HepG2 (cell line): ENCODE data around the gene EIF5A. TPM values are rescaled to one million over a fixed set of nuclear protein-coding genes. Genes with fewer than 3 reads are reported as not detected.

Experiments used
- AHR ChIP-seq: IDR thresholded peaks from 2 replicates; pipeline ENCODE4 v1.6.1; 2018; ENCODE audit warnings: missing genetic modification reagents, missing compliant biosample characterization
- BATF2 ChIP-seq: sonication (generic); formaldehyde crosslinking; IDR thresholded peaks from 2 replicates; pipeline ENCODE4 v1.8.0; 2022; ENCODE audit warnings: mild to moderate bottlenecking, missing genetic modification reagents, moderate library complexity
- CBX1 ChIP-seq: IDR thresholded peaks from one replicate; pipeline ENCODE4 v1.6.1; 2016; ENCODE audit warnings: antibody characterized with exemption, low read depth
- GPN1 ChIP-seq: sonication (generic); formaldehyde crosslinking; IDR thresholded peaks from 2 replicates; pipeline ENCODE4 v1.5.1; 2020; ENCODE audit warnings: missing genetic modification reagents, borderline replicate concordance
- HNF4G ChIP-seq, 2 experiments: sonication (generic) in 1 of 2; formaldehyde crosslinking in 1 of 2; IDR thresholded peaks; 2 replicates each; pipeline versions ENCODE4 v1.4.0 to v1.6.1; 2011 to 2020; ENCODE audit warnings: borderline replicate concordance in 2 of 2, low read depth in 2 of 2, mild to moderate bottlenecking in 2 of 2, low read length in 1 of 2, missing genetic modification reagents in 1 of 2, moderate library complexity in 1 of 2
- HNRNPL ChIP-seq: fragments of 200-400 bp; formaldehyde crosslinking; IDR thresholded peaks from 2 replicates; pipeline ENCODE4 v1.6.1; 2017; ENCODE audit warnings: mild to moderate bottlenecking, low read depth, low read length
- JDP2 ChIP-seq: sonication (generic); formaldehyde crosslinking; IDR thresholded peaks from 2 replicates; pipeline ENCODE4 v1.8.1; 2022; ENCODE audit warnings: missing genetic modification reagents, borderline replicate concordance
- JUND ChIP-seq: sonication (generic); formaldehyde crosslinking; IDR thresholded peaks from 2 replicates; pipeline ENCODE4 v1.8.0; 2022; ENCODE audit warnings: mild to moderate bottlenecking, missing genetic modification reagents
- NBN ChIP-seq: fragments of 450-650 bp; conservative IDR thresholded peaks from 2 replicates; pipeline ENCODE4 v1.6.1; 2017
- NR0B2 ChIP-seq: sonication (generic); formaldehyde crosslinking; IDR thresholded peaks from 2 replicates; pipeline ENCODE4 v1.4.0; 2020; ENCODE audit warnings: mild to moderate bottlenecking, missing genetic modification reagents
- PBX2 ChIP-seq: IDR thresholded peaks from 2 replicates; pipeline ENCODE4 v1.6.1; 2016; ENCODE audit warnings: control low read depth
- POGZ ChIP-seq: sonication (generic); formaldehyde crosslinking; IDR thresholded peaks from 2 replicates; pipeline ENCODE4 v1.4.0; 2020; ENCODE audit warnings: mild to moderate bottlenecking, missing genetic modification reagents
- REPIN1 ChIP-seq: sonication (generic); formaldehyde crosslinking; IDR thresholded peaks from 2 replicates; pipeline ENCODE4 v1.8.0; 2022; ENCODE audit warnings: missing genetic modification reagents, low read depth, mild to moderate bottlenecking, borderline replicate concordance
- RFXANK ChIP-seq: IDR thresholded peaks from 2 replicates; pipeline ENCODE4 v1.6.1; 2016
- SMAD9 ChIP-seq: sonication (generic); formaldehyde crosslinking; IDR thresholded peaks from 2 replicates; pipeline ENCODE4 v1.5.1; 2020; ENCODE audit warnings: mild to moderate bottlenecking, missing genetic modification reagents
- SNAPC2 ChIP-seq: sonication (generic); formaldehyde crosslinking; IDR thresholded peaks from 2 replicates; pipeline ENCODE4 v1.8.1; 2022; ENCODE audit warnings: mild to moderate bottlenecking, missing genetic modification reagents
- TERF1 ChIP-seq: sonication (generic); formaldehyde crosslinking; IDR thresholded peaks from 2 replicates; pipeline ENCODE4 v1.8.0; 2022; ENCODE audit warnings: mild to moderate bottlenecking, missing genetic modification reagents, moderate library complexity
- TRIM22 ChIP-seq: fragments of 450-650 bp; IDR thresholded peaks from 2 replicates; pipeline ENCODE4 v1.6.1; 2017
- WIZ ChIP-seq: sonication (generic); formaldehyde crosslinking; IDR thresholded peaks from 2 replicates; pipeline ENCODE4 v1.5.1; 2020; ENCODE audit warnings: mild to moderate bottlenecking, missing genetic modification reagents
- ZNF33B ChIP-seq: sonication (generic); formaldehyde crosslinking; IDR thresholded peaks from 2 replicates; pipeline ENCODE4 v1.5.1; 2020; ENCODE audit warnings: mild to moderate bottlenecking, missing genetic modification reagents
- ZNF451 ChIP-seq: sonication (generic); formaldehyde crosslinking; IDR thresholded peaks from 2 replicates; pipeline ENCODE4 v1.5.0; 2020; ENCODE audit warnings: mild to moderate bottlenecking, missing genetic modification reagents
- polyA plus RNA-seq, 8 experiments: library from polyadenylated mRNA; depleted of rRNA in 3 of 8; stranded (reverse) in 7 of 8; unstranded in 1 of 8; fragments of >200 nt; fragmentation: Illumina TruSeq in 4 of 8; extraction: Trizol in 4 of 8; gene quantifications; 2 replicates each; pipeline versions ENCODE4 v1.2.1 to v1.2.3, GENCODE V29; 2011 to 2016; ENCODE audit warnings: low read depth in 4 of 8, missing spikeins in 1 of 8, mixed read lengths in 1 of 8; ENCODE audit not compliant: insufficient read depth in 1 of 8
- total RNA-seq, 5 experiments: library from RNA; depleted of rRNA; stranded (reverse); fragments of >200 nt; fragmentation: Illumina TruSeq; extraction: Trizol; gene quantifications; 2 replicates each; pipeline ENCODE4 v1.2.3, GENCODE V29; 2016; ENCODE audit warnings: low read depth in 1 of 5
- TF ChIP-seq, protein P1 (sequence below): sonication (generic); formaldehyde crosslinking; IDR thresholded peaks from 2 replicates; pipeline ENCODE4 v1.5.1; 2020; ENCODE audit warnings: mild to moderate bottlenecking, missing genetic modification reagents, moderate library complexity

EIF5A gene
- total and polyA plus RNA-seq, 2 of the 13 experiments (the other 11 are each of a cell fraction or from before 2014, with no cell fraction given), result 319 to 337 TPM

DNA sequence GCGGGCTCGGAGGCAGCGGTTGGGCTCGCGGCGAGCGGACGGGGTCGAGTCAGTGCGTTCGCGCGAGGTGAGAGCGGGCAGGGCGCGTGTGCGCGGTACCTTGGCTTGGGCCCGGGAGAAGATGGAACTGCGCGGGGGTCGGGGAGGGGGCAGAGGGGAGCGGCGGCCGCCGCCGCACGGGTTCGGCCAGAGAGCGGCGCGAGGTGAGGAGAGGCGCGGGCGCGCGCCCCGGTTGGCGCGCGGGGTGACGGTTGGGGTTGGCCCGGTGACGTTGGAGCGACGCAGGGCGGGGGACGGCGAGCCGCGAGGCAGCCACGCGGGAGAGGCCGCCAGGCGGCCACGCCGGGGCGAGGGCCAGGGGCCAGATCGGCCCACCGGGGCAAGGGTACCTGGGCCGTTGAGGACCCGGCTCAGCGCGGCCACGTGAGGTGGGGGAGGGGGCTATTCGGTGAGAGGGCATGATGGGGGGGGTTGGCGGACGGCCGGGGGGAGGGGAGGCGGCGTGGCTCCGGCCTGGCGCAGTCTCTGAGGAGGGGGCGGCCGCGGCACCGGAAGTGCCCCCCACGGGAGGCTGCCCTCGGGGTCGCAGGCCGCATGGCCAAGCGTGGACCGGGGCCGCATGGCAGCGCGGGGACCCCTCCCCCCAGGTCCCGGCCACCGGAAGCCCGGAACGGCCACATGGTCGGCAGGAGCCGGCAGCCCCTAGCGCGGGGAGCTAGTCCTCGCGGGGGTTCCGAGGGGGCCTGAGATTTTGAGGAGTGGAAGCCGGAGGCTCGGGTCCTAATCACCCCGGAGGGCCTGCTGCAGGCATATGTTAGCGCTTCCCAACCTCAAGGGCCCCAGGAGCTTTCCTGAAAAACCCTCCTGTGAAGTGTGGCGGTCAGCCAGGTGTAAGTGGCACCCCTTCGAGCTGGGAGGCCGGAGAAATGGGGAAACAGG, 527 bp downstream of the EIF5A start (continued):
- TF ChIP-seq WIZ (CRISPR knock-in tag) (no peak; the same call in none of the 2 replicates), NR0B2 (0 out of 2 replicates have a peak, but pooled peaks have one; percentile 56), BATF2 (CRISPR knock-in tag) (no peak), NBN (no peak), CBX1 (no peak), HNF4G (IDR thresholded peaks at IDR 0.05; ENCODE audit: borderline replicate concordance, low read depth, low read length) (no peak), HNF4G (CRISPR knock-in tag; IDR thresholded peaks at IDR 0.05; ENCODE audit: borderline replicate concordance, low read depth) (no peak), SMAD9 (CRISPR knock-in tag) (no peak), ZNF33B (CRISPR knock-in tag) (no peak), REPIN1 (CRISPR knock-in tag) (no peak), TRIM22 (no peak), POGZ (CRISPR knock-in tag) (no peak), ZNF451 (CRISPR knock-in tag) (no peak), RFXANK (CRISPR knock-in tag) (no peak), PBX2 (CRISPR knock-in tag) (no peak), AHR (CRISPR knock-in tag) (0 out of 2 replicates have a peak, but pooled peaks have one; percentile 20), TERF1 (CRISPR knock-in tag) (peak; percentile 88; the same call in 1 of the 2 replicates), HNRNPL (0 out of 2 replicates have a peak, but pooled peaks have one; percentile 57), GPN1 (CRISPR knock-in tag) (no peak; the same call in 1 of the 2 replicates), JUND (CRISPR knock-in tag) (no peak), SNAPC2 (CRISPR knock-in tag) (no peak), JDP2 (CRISPR knock-in tag) (no peak; the same call in 1 of the 2 replicates)
- TF ChIP-seq, protein P1, sequence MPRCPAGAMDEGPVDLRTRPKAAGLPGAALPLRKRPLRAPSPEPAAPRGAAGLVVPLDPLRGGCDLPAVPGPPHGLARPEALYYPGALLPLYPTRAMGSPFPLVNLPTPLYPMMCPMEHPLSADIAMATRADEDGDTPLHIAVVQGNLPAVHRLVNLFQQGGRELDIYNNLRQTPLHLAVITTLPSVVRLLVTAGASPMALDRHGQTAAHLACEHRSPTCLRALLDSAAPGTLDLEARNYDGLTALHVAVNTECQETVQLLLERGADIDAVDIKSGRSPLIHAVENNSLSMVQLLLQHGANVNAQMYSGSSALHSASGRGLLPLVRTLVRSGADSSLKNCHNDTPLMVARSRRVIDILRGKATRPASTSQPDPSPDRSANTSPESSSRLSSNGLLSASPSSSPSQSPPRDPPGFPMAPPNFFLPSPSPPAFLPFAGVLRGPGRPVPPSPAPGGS (CRISPR knock-in tag), result no peak; the same call in 1 of the 2 replicates
